ENCODE data around the gene NRIP1. TPM values are rescaled to one million over a fixed set of nuclear protein-coding genes. Genes with fewer than 3 reads are reported as not detected.
"Not testable (repeated sequence)": the region's sequence is repeated elsewhere in the genome, so short reads cannot be mapped to it uniquely, and the experiment has no call there.

The NRIP1 gene
- total and polyA plus RNA-seq, 10 donors, result 5.2 to 67.8 (median 51.8) TPM

DNA sequence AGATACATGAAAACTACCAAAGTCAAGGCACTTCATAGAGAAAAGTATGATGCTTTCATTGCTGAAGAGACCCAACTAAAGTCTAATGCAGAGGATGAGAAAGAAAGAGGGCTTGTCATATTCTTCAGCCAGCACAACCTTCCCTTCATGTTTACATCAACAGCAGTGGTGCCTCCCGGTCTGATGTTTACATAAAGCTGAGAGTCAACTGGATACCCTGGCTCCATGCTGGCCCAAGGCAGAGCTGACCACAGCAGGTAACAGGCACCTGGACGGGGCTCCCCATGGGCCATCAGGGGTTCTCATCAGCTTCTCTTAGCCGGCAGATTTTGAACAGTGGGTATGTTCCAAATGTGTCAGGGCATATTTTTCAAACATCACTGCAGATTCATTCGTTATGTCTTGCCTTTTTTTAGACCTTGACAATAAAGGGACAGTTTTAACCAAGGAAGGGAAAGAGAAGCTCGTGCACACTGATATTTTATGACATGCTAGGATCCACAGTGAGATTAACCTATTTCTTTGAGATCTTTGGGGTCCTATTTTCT, 117.1 kb downstream of the NRIP1 start:
- Histone ChIP-seq H3K27ac (no peak overlapping the region), H3K9me3 (peaks cover 0 to 12% (median 5%) of the 10 kb centered on the region in 8 donors), H3K36me3 (no peaks in the 10 kb centered on the region), H3K4me1 (no peaks in the 10 kb centered on the region), H3K27me3 (replicated peaks in 1 of 7) (no peaks in the 10 kb centered on the region), H3K4me3 (no peak overlapping the region)
- intact Hi-C loops (cut with DNase I; ENCODE audit: low total_unique reads), result no loop called here
- no peak for DNase-seq
- 80 to 88% (median 84%) methylated on average over 5 of the region's 5 CpGs for WGBS, 5 donors
- TF ChIP-seq CTCF (IDR thresholded peaks at IDR 0.05 in 8 of 11, conservative IDR thresholded peaks at IDR 0.05 in 3 of 11) (no peak), POLR2A (IDR thresholded peaks at IDR 0.05) (no peak), POLR2AphosphoS5 (IDR thresholded peaks at IDR 0.05) (no peak)

DNA sequence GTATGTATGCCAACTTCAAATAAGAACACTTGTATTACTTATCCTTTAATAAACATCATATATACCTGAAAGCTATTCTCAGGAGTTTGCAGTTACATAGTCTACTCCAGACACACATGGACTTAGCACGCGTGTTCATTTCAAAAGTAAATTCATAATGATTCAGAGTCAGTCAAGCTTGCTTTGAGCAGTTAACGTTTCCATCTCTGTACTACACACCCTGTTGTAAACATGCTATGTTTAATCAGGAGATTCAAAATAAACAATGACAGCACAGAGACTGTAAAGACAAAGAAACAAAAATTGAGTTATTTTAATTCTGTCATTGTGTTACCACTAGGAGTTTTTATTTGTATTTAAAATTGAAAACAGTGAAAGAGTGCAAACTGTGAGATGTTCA, 119.6 kb downstream of the NRIP1 start:
- no peak for TF ChIP-seq POLR2AphosphoS5 (IDR thresholded peaks at IDR 0.05)
- no peak for TF ChIP-seq POLR2A (IDR thresholded peaks at IDR 0.05)
- no peak for TF ChIP-seq CTCF (IDR thresholded peaks at IDR 0.05 in 8 of 11, conservative IDR thresholded peaks at IDR 0.05 in 3 of 11)
- H3K27ac ChIP-seq, result no peak overlapping the region
- intact Hi-C loops (cut with DNase I; ENCODE audit: low total_unique reads), result no loop called here

GRCh38 chr21:14943616-14944015, 121.2 kb downstream of the NRIP1 start:
- intact Hi-C loops (cut with DNase I; ENCODE audit: low total_unique reads), result no loop called here
- 90 to 98% (median 94%) methylated on average over 3 of the region's 3 CpGs for WGBS, 5 donors
- Histone ChIP-seq H3K27ac (no peak overlapping the region), H3K36me3 (no peaks in the 10 kb centered on the region), H3K4me1 (no peaks in the 10 kb centered on the region), H3K4me3 (no peak overlapping the region), H3K9me3 (peaks cover 0 to 14% (median 6%) of the 10 kb centered on the region in 8 donors), H3K27me3 (replicated peaks in 1 of 7) (no peaks in the 10 kb centered on the region)
- DNase-seq, result no peak
- TF ChIP-seq POLR2AphosphoS5 (IDR thresholded peaks at IDR 0.05) (no peak), CTCF (IDR thresholded peaks at IDR 0.05 in 8 of 11, conservative IDR thresholded peaks at IDR 0.05 in 3 of 11) (no peak), POLR2A (IDR thresholded peaks at IDR 0.05) (no peak)

More for the DNA sequence above, 119.6 kb downstream of the NRIP1 start:
- no peak for DNase-seq
- no peaks in the 10 kb centered on the region for H3K4me1 ChIP-seq
- no peaks in the 10 kb centered on the region for H3K27me3 ChIP-seq (replicated peaks in 1 of 7)
- no peak overlapping the region for H3K4me3 ChIP-seq
- H3K36me3 ChIP-seq, result no peaks in the 10 kb centered on the region
- WGBS, 5 donors, result 76 to 94% (median 89%) methylated on average over 3 of the region's 3 CpGs
- H3K9me3 ChIP-seq, result peaks cover 0 to 14% (median 5%) of the 10 kb centered on the region in 8 donors

DNA sequence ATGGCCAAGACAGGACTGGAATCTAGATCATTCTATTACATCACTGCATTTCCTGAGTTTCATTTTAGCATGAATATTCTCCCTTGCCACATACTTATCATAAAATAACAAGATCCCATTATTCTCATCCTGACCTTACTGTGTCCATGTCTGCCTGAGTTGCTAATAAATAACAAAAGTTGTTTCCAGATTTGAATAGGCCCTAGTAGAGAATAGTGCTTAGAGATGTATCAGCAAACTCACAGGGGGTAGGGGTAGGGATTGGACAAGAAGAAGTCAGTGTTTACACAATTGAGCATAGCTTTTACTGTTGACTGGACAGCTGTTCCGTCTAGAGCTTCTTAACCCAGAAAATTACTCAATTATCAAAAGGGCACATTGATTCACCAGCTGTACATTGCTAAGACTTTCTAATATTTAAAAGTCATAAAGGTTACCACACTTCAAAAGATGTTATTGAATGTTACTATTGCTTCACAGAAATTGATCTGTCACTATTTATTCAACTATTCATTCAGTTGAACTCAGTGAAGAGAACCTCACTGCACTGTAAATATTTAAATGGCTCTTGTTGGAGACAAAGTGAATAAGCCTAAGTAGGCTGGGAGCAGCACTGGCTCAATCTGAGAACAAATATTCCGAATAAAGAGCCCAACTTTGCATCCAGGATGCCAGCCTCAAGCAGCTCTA, 121.9 kb downstream of the NRIP1 start:
- H3K4me1 ChIP-seq, result no peaks in the 10 kb centered on the region
- intact Hi-C loops (cut with DNase I; ENCODE audit: low total_unique reads), result no loop called here
- H3K36me3 ChIP-seq, result no peaks in the 10 kb centered on the region
- DNase-seq, result no peak
- no peak for TF ChIP-seq CTCF (IDR thresholded peaks at IDR 0.05 in 8 of 11, conservative IDR thresholded peaks at IDR 0.05 in 3 of 11)
- no peak for TF ChIP-seq POLR2AphosphoS5 (IDR thresholded peaks at IDR 0.05)
- no peak for TF ChIP-seq POLR2A (IDR thresholded peaks at IDR 0.05)
- no peaks in the 10 kb centered on the region for H3K27me3 ChIP-seq (replicated peaks in 1 of 7)
- H3K9me3 ChIP-seq, result peaks cover 0 to 10% (median 3%) of the 10 kb centered on the region in 8 donors
- no peak overlapping the region for H3K27ac ChIP-seq
- 62 to 86% (median 79%) methylated on average over 2 of the region's 2 CpGs for WGBS, 5 donors
- no peak overlapping the region for H3K4me3 ChIP-seq

DNA sequence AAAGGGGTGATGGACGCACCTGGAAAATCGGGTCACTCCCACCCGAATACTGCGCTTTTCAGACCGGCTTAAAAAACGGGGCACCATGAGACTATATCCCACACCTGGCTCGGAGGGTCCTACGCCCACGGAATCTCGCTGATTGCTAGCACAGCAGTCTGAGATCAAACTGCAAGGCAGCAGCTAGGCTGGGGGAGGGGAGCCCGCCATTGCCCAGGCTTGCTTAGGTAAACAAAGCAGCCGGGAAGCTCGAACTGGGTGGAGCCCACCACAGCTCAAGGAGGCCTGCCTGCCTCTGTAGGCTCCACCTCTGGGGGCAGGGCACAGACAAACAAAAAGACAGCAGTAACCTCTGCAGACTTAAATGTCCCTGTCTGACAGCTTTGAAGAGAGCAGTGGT, 137.5 kb downstream of the NRIP1 start:
- H3K27me3 ChIP-seq (replicated peaks in 1 of 7); H3K4me3 ChIP-seq; DNase-seq; intact Hi-C loops (cut with DNase I; ENCODE audit: low total_unique reads); H3K4me1 ChIP-seq; H3K27ac ChIP-seq; H3K9me3 ChIP-seq; H3K36me3 ChIP-seq: not testable (repeated sequence)
- WGBS, 5 donors, result 90 to 93% (median 91%) methylated on average over 6 to 13 of the region's 13 CpGs; no CpG with 5 or more reads in 1 of the 5 donors

Data from spleen (tissue), 11 donors.